ENCODE data around the gene DCTN3. TPM values are rescaled to one million over a fixed set of nuclear protein-coding genes. Genes with fewer than 3 reads are reported as not detected.

Gene DCTN3
- total and polyA plus RNA-seq, 2 of the 4 experiments (the other 2 are of a cell fraction): 122 to 183 TPM

DNA sequence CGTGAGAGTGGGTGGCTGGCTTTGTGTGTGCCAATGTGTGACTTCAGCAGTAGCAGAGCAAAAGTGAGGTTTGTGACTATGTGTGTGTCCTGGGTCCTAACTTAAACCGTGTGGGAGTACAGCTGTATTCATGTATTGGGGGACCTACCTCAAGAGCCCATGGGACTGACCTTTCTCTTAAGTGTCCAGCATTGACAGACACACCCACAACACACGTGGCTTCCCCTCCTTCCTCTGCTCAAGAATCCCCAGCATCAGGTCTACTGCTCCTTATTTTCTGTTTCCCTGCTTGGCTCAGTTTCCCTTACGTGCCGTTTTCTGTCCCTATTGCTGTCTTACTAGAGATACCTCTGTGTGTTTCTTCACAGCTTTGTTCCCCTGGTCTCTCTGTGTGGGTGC is 32.3 kb upstream of the DCTN3 start:
- dilution Hi-C loops (cut with HindIII; ENCODE audit: low sequenced_read_pairs, unreplicated experiment) (no loop called here), intact Hi-C loops (cut with micrococcal nuclease) (no loop called here), in situ Hi-C loops (cut with MboI; ENCODE audit: low sequenced_read_pairs) (no loop called here)
- peak overlapping the region; percentile 53; the same call in 1 of the 2 replicates for H4K91ac ChIP-seq (ENCODE audit: insufficient read depth, low read depth, low read length)
- H2BK5ac ChIP-seq (ENCODE audit: low read depth, low read length, poor library complexity, severe bottlenecking): no peak overlapping the region
- no peaks in the 10 kb centered on the region for H3K9me3 ChIP-seq (ENCODE audit: control insufficient read depth, insufficient read depth, low read length)
- peak overlapping the region; percentile 56 for H2AK9ac ChIP-seq (replicated peaks; ENCODE audit: low read depth, low read length, poor library complexity)
- peak overlapping the region; percentile 71 for H3K9ac ChIP-seq (ENCODE audit: low read depth, low read length)
- CTCF ChIA-PET: interaction anchor here (1.0 to 1.9 kb wide), 2 partner anchors 12 to 50 kb away, joined by 3 to 6 read pairs; no protein-coding TSS in a partner anchor
- DNase-seq (no peak), ATAC-seq (ENCODE audit: low read depth) (peak; percentile 3)
- H3K4me3 ChIP-seq (ENCODE audit: insufficient read depth, low read depth, low read length): peak overlapping the region; percentile 75
- TF ChIP-seq, protein P1, sequence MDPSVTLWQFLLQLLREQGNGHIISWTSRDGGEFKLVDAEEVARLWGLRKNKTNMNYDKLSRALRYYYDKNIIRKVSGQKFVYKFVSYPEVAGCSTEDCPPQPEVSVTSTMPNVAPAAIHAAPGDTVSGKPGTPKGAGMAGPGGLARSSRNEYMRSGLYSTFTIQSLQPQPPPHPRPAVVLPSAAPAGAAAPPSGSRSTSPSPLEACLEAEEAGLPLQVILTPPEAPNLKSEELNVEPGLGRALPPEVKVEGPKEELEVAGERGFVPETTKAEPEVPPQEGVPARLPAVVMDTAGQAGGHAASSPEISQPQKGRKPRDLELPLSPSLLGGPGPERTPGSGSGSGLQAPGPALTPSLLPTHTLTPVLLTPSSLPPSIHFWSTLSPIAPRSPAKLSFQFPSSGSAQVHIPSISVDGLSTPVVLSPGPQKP (IDR thresholded peaks at IDR 0.05; ENCODE audit: borderline replicate concordance, low read depth, low read length): no peak
- TF ChIP-seq MXI1 (IDR thresholded peaks at IDR 0.05; ENCODE audit: borderline replicate concordance, low read depth, low read length): peak; percentile 86
- peaks cover 38% of the 10 kb centered on the region for H3K4me1 ChIP-seq (ENCODE audit: control insufficient read depth, insufficient read depth, low read length)
- peak overlapping the region; percentile 89 for H3K23ac ChIP-seq (ENCODE audit: low read depth, low read length)
- peak overlapping the region; percentile 6 to 77 for H4K8ac ChIP-seq (ENCODE audit: low read depth in 2 of 2, low read length in 2 of 2)
- peak overlapping the region; percentile 79 for H3K4ac ChIP-seq (ENCODE audit: low read depth, low read length)
- H3K36me3 ChIP-seq (ENCODE audit: control insufficient read depth, insufficient read depth, low read length): peaks cover 16% of the 10 kb centered on the region
- BruUV-seq (replicated peaks): no TSS peak
- peak overlapping the region; percentile 12; the same call in 1 of the 3 replicates for H2BK15ac ChIP-seq (ENCODE audit: low read depth, low read length)
- no peaks in the 10 kb centered on the region for H3K27me3 ChIP-seq (ENCODE audit: control insufficient read depth, insufficient read depth, low read length)
- peak overlapping the region; percentile 90; the same call in 1 of the 2 replicates for H4K5ac ChIP-seq (ENCODE audit: low read depth, low read length)
- H3K18ac ChIP-seq (ENCODE audit: low read depth, low read length): no peak overlapping the region
- peak overlapping the region; percentile 87 for H3K14ac ChIP-seq (replicated peaks; ENCODE audit: low read depth, low read length)
- H3K9me1 ChIP-seq (ENCODE audit: insufficient read depth, low read length): peaks cover 30% of the 10 kb centered on the region
- H2AFZ ChIP-seq (replicated peaks; ENCODE audit: low read length, poor library complexity): peak overlapping the region; percentile 88
- POLR2A ChIA-PET (ENCODE audit: unreplicated experiment): no interaction called here
- peak overlapping the region; percentile 96 for H3K4me2 ChIP-seq (ENCODE audit: low read depth, low read length)
- H2BK20ac ChIP-seq (ENCODE audit: low read depth, low read length): no peak overlapping the region; the same call in 1 of the 2 replicates
- H3K79me1 ChIP-seq (ENCODE audit: low read depth in 1 of 2, low read length in 2 of 2): peaks cover 11 to 42% of the 10 kb centered on the region in 2 experiments
- H2BK120ac ChIP-seq (ENCODE audit: low read depth, low read length): peak overlapping the region; percentile 73; the same call in 1 of the 2 replicates
- H3K56ac ChIP-seq (ENCODE audit: extremely low read depth, insufficient read depth, low read length): peak overlapping the region; percentile 2; the same call in 1 of the 2 replicates
- 38% methylated on average over 2 of the region's 5 CpGs; no CpG with 5 or more reads in 1 of the 2 experiments for WGBS, 2 experiments (ENCODE audit: extremely low coverage in 2 of 2, insufficient read length in 1 of 2)
- peak overlapping the region; percentile 97 for H2AK5ac ChIP-seq (ENCODE audit: low read depth, low read length)
- no peaks in the 10 kb centered on the region for H4K20me1 ChIP-seq (ENCODE audit: insufficient read depth, low read length)
- no peak overlapping the region; the same call in 1 of the 2 replicates for H3K27ac ChIP-seq (ENCODE audit: insufficient read depth, low read length)

Data from IMR-90 (cell line).